IMR-90 (cell line): ENCODE results near the gene E2F3. TPM values are rescaled to one million over a fixed set of nuclear protein-coding genes. Genes with fewer than 3 reads are reported as not detected.

Source experiments
- ATAC-seq: fragments of 200-7000 bp; cut with Tn5 transposase; 2 replicates; pipeline ENCODE4 v1.9.1; 2020; ENCODE audit warnings: low read depth, mild to moderate bottlenecking, moderate library complexity
- BruUV-seq: library from RNA; stranded (reverse); fragments of 400-500 nt; replicated peaks from 2 replicates; lab custom pipeline; 2021; lab: Mats Ljungman, UMichigan
- CTCF ChIA-PET: fragments of 300-600 bp; formaldehyde crosslinking; extraction: SDS; loops from one replicate; lab custom pipeline; 2021; ENCODE audit warnings: antibody characterized with exemption; lab: Yijun Ruan, JAX
- POLR2A ChIA-PET: fragments of 300-600 bp; sonication (Branson Sonifier 250); formaldehyde crosslinking; loops from one replicate; lab custom pipeline; 2022; ENCODE audit warnings: antibody characterized with exemption; ENCODE audit not compliant: unreplicated experiment; lab: Charles Lee
- DNase-seq: peaks from one replicate; pipeline ENCODE4 v3.0.0; 2013
- H2AFZ ChIP-seq: replicated peaks from 2 replicates; pipeline ENCODE3; 2013; ENCODE audit warnings: low read length, mild to moderate bottlenecking; ENCODE audit not compliant: poor library complexity
- H2AK5ac ChIP-seq: 2 replicates; pipeline ENCODE4 v1.6.1; 2013; ENCODE audit warnings: low read depth, low read length, inconsistent platforms
- H2AK9ac ChIP-seq: replicated peaks from 2 replicates; pipeline ENCODE3; 2013; ENCODE audit warnings: mild to moderate bottlenecking, low read depth, low read length, moderate library complexity; ENCODE audit not compliant: poor library complexity
- H2BK120ac ChIP-seq: 2 replicates; pipeline ENCODE4 v1.6.1; 2013; ENCODE audit warnings: low read depth, low read length, inconsistent platforms
- H2BK15ac ChIP-seq: 3 replicates; pipeline ENCODE4 v1.6.1; 2013; ENCODE audit warnings: low read depth, low read length, inconsistent platforms
- H2BK20ac ChIP-seq: 2 replicates; pipeline ENCODE4 v1.6.1; 2013; ENCODE audit warnings: low read depth, mild to moderate bottlenecking, inconsistent platforms, low read length, moderate library complexity
- H2BK5ac ChIP-seq: 2 replicates; pipeline ENCODE4 v1.6.1; 2013; ENCODE audit warnings: mild to moderate bottlenecking, low read depth, low read length, inconsistent platforms; ENCODE audit not compliant: poor library complexity, severe bottlenecking
- H3K14ac ChIP-seq: replicated peaks from 2 replicates; pipeline ENCODE4 v1.6.1; 2013; ENCODE audit warnings: low read depth, low read length, inconsistent platforms
- H3K18ac ChIP-seq: 2 replicates; pipeline ENCODE4 v1.6.1; 2013; ENCODE audit warnings: low read depth, low read length, control low read depth
- H3K23ac ChIP-seq: 2 replicates; pipeline ENCODE4 v1.6.1; 2013; ENCODE audit warnings: low read depth, low read length, inconsistent platforms
- H3K27ac ChIP-seq: 2 replicates; pipeline ENCODE4 v1.5.1; 2013; ENCODE audit warnings: mild to moderate bottlenecking, control low read depth, low read length; ENCODE audit not compliant: insufficient read depth
- H3K27me3 ChIP-seq: 2 replicates; pipeline ENCODE4 v1.6.1; 2013; ENCODE audit warnings: low read length; ENCODE audit not compliant: control insufficient read depth, insufficient read depth
- H3K36me3 ChIP-seq: 2 replicates; pipeline ENCODE4 v1.6.1; 2013; ENCODE audit warnings: low read length, mixed read lengths; ENCODE audit not compliant: control insufficient read depth, insufficient read depth
- H3K4ac ChIP-seq: 2 replicates; pipeline ENCODE4 v1.6.1; 2013; ENCODE audit warnings: low read depth, low read length, inconsistent platforms
- H3K4me1 ChIP-seq: 2 replicates; pipeline ENCODE4 v1.6.1; 2013; ENCODE audit warnings: low read length, mixed read lengths; ENCODE audit not compliant: control insufficient read depth, insufficient read depth
- H3K4me2 ChIP-seq: 2 replicates; pipeline ENCODE4 v1.6.1; 2013; ENCODE audit warnings: low read depth, mild to moderate bottlenecking, control low read depth, low read length, moderate library complexity
- H3K4me3 ChIP-seq: 2 replicates; pipeline ENCODE4 v1.5.1; 2013; ENCODE audit warnings: low read depth, mild to moderate bottlenecking, control low read depth, low read length, moderate library complexity; ENCODE audit not compliant: insufficient read depth
- H3K56ac ChIP-seq: 2 replicates; pipeline ENCODE4 v1.6.1; 2013; ENCODE audit warnings: low read length, inconsistent platforms; ENCODE audit not compliant: insufficient read depth; ENCODE audit errors: extremely low read depth
- H3K79me1 ChIP-seq, 2 experiments: 2 replicates each; pipeline ENCODE4 v1.6.1; 2013; ENCODE audit warnings: low read length in 2 of 2, inconsistent platforms in 1 of 2, low read depth in 1 of 2
- H3K9ac ChIP-seq: 2 replicates; pipeline ENCODE4 v1.6.1; 2013; ENCODE audit warnings: low read depth, low read length, control low read depth
- H3K9me1 ChIP-seq: 2 replicates; pipeline ENCODE4 v1.6.1; 2013; ENCODE audit warnings: low read length, inconsistent platforms; ENCODE audit not compliant: insufficient read depth
- H3K9me3 ChIP-seq: 2 replicates; pipeline ENCODE4 v1.6.1; 2013; ENCODE audit warnings: low read length; ENCODE audit not compliant: control insufficient read depth, insufficient read depth
- H4K20me1 ChIP-seq: 2 replicates; pipeline ENCODE4 v1.6.1; 2013; ENCODE audit warnings: low read length, inconsistent platforms; ENCODE audit not compliant: insufficient read depth
- H4K5ac ChIP-seq: 2 replicates; pipeline ENCODE4 v1.6.1; 2013; ENCODE audit warnings: mild to moderate bottlenecking, low read depth, low read length, control low read depth
- H4K8ac ChIP-seq, 2 experiments: 2 replicates each; pipeline ENCODE4 v1.6.1; 2013; ENCODE audit warnings: low read depth in 2 of 2, low read length in 2 of 2, control low read depth in 1 of 2, inconsistent platforms in 1 of 2
- H4K91ac ChIP-seq: 2 replicates; pipeline ENCODE4 v1.6.1; 2013; ENCODE audit warnings: low read depth, low read length, inconsistent platforms; ENCODE audit not compliant: insufficient read depth
- BHLHE40 ChIP-seq: fragments of 150-350 bp; IDR thresholded peaks from 2 replicates; pipeline ENCODE4 v1.6.1; 2016; ENCODE audit warnings: mild to moderate bottlenecking, low read depth, low read length
- CEBPB ChIP-seq: IDR thresholded peaks from 2 replicates; pipeline ENCODE4 v1.6.1; 2012; ENCODE audit warnings: low read depth, low read length, improper control_type of control experiment
- CHD1 ChIP-seq: IDR thresholded peaks from 2 replicates; pipeline ENCODE4 v1.6.1; 2012; ENCODE audit warnings: low read depth, low read length, improper control_type of control experiment
- CTCF ChIP-seq: conservative IDR thresholded peaks from 2 replicates; pipeline ENCODE4 v1.5.1; 2012; ENCODE audit warnings: mild to moderate bottlenecking, low read depth, low read length, improper control_type of control experiment
- ELK1 ChIP-seq: fragments of 150-350 bp; IDR thresholded peaks from 2 replicates; pipeline ENCODE4 v1.6.1; 2016; ENCODE audit warnings: low read depth, mild to moderate bottlenecking, low read length, moderate library complexity, borderline replicate concordance
- FOS ChIP-seq: fragments of 150-350 bp; IDR thresholded peaks from 2 replicates; pipeline ENCODE4 v1.6.1; 2016; ENCODE audit warnings: low read depth, low read length
- MAFK ChIP-seq: IDR thresholded peaks from 2 replicates; pipeline ENCODE4 v1.6.1; 2012; ENCODE audit warnings: low read depth, low read length, improper control_type of control experiment
- MAZ ChIP-seq: IDR thresholded peaks from 2 replicates; pipeline ENCODE4 v1.6.1; 2012; ENCODE audit warnings: low read depth, mild to moderate bottlenecking, low read length, improper control_type of control experiment, moderate library complexity, borderline replicate concordance
- MXI1 ChIP-seq: IDR thresholded peaks from 2 replicates; pipeline ENCODE4 v1.6.1; 2012; ENCODE audit warnings: low read depth, mild to moderate bottlenecking, low read length, moderate library complexity, borderline replicate concordance
- NFE2L2 ChIP-seq: fragments of 150-350 bp; IDR thresholded peaks from 2 replicates; pipeline ENCODE4 v1.6.1; 2016; ENCODE audit warnings: low read depth, mild to moderate bottlenecking, low read length
- POLR2A ChIP-seq: IDR thresholded peaks from 2 replicates; pipeline ENCODE4 v1.6.1; 2012; ENCODE audit warnings: mild to moderate bottlenecking, low read depth, low read length
- RAD21 ChIP-seq: IDR thresholded peaks from 2 replicates; pipeline ENCODE4 v1.6.1; 2012; ENCODE audit warnings: low read length, improper control_type of control experiment
- RCOR1 ChIP-seq: IDR thresholded peaks from 2 replicates; pipeline ENCODE4 v1.6.1; 2012; ENCODE audit warnings: mild to moderate bottlenecking, low read length, improper control_type of control experiment; ENCODE audit not compliant: insufficient replicate concordance
- RFX5 ChIP-seq: IDR thresholded peaks from 2 replicates; pipeline ENCODE4 v1.8.0; 2012; ENCODE audit warnings: low read depth, mild to moderate bottlenecking, low read length, moderate library complexity
- SMC3 ChIP-seq: fragments of 150-350 bp; IDR thresholded peaks from 2 replicates; pipeline ENCODE4 v1.6.1; 2016; ENCODE audit warnings: low read depth, mild to moderate bottlenecking, antibody characterized with exemption, low read length, moderate library complexity
- USF2 ChIP-seq: fragments of 150-350 bp; IDR thresholded peaks from 2 replicates; pipeline ENCODE4 v1.6.1; 2017; ENCODE audit warnings: mild to moderate bottlenecking, antibody characterized with exemption, low read length, low read depth
- WGBS, 2 experiments: methylation state at CpG; one replicate each; pipeline versions ENCODE4 v1.1.5 to v1.1.7; 2013; ENCODE audit warnings: missing lambda C conversion rate in 2 of 2; ENCODE audit not compliant: insufficient read length in 1 of 2; ENCODE audit errors: extremely low coverage in 2 of 2; 5-methylcytosine and 5-hydroxymethylcytosine counted together
- dilution Hi-C: fragments of 300-500 bp; cut with HindIII; formaldehyde crosslinking; loops from one replicate; pipeline ENCODE4 v1.14.3; 2018; ENCODE audit warnings: low sequenced_read_pairs; ENCODE audit not compliant: unreplicated experiment
- in situ Hi-C: fragments of 300-500 bp; cut with MboI; formaldehyde crosslinking; loops from 3 replicates; pipeline ENCODE4 v1.14.3; 2019; ENCODE audit warnings: low sequenced_read_pairs, inconsistent platforms, mixed read lengths
- intact Hi-C: fragments of 100-400 bp; cut with micrococcal nuclease; formaldehyde crosslinking; loops from 2 replicates; pipeline ENCODE4 v1.10.0; 2022
- polyA plus RNA-seq, 3 experiments: library from polyadenylated mRNA; depleted of rRNA; stranded (reverse); fragments of >200 nt; gene quantifications; 2 replicates each; pipeline ENCODE4 v1.2.3, GENCODE V29; 2012; ENCODE audit warnings: low replicate concordance in 1 of 3
- total RNA-seq: library from RNA; depleted of rRNA; stranded (reverse); fragments of >200 nt; gene quantifications from 2 replicates; pipeline ENCODE4 v1.2.3, GENCODE V29; 2012

The E2F3 gene
- total and polyA plus RNA-seq, 2 of the 4 experiments (the other 2 are of a cell fraction): 2.3 to 8.2 TPM

- H3K14ac ChIP-seq: no peak overlapping the region
- no peak overlapping the region for H3K27ac ChIP-seq
- ChIA-PET CTCF (no interaction called here), POLR2A (no interaction called here)
- no peak overlapping the region for H2AK5ac ChIP-seq
- peaks cover 4% of the 10 kb centered on the region; the same call in 1 of the 2 replicates for H3K4me1 ChIP-seq
- H2AFZ ChIP-seq: no peak overlapping the region
- H3K4ac ChIP-seq: no peak overlapping the region
- dilution Hi-C loops: no loop called here
- peaks cover 9% of the 10 kb centered on the region for H3K36me3 ChIP-seq
- H3K4me3 ChIP-seq: no peak overlapping the region
- no peak overlapping the region for H2AK9ac ChIP-seq
- no peak overlapping the region for H2BK5ac ChIP-seq
- peaks cover 5% of the 10 kb centered on the region; the same call in 1 of the 2 replicates for H3K9me1 ChIP-seq
- H3K9me3 ChIP-seq: no peaks in the 10 kb centered on the region
- no TSS peak for BruUV-seq
- no peak overlapping the region for H2BK20ac ChIP-seq
- in situ Hi-C loops: no loop called here
- no peak overlapping the region for H3K56ac ChIP-seq
- no peak overlapping the region for H4K8ac ChIP-seq
- H4K5ac ChIP-seq: no peak overlapping the region
- TF ChIP-seq MAZ: no peak
- no peak for TF ChIP-seq CHD1
- TF ChIP-seq MXI1: no peak
- no peak for TF ChIP-seq ELK1
- no peak for TF ChIP-seq RAD21
- TF ChIP-seq SMC3: no peak
- TF ChIP-seq CEBPB: no peak
- TF ChIP-seq NFE2L2: no peak
- TF ChIP-seq CTCF: no peak
- TF ChIP-seq FOS: no peak
- no peak for TF ChIP-seq POLR2A
- no peak for TF ChIP-seq RCOR1
- TF ChIP-seq RFX5: no peak
- no peak for TF ChIP-seq BHLHE40
- TF ChIP-seq MAFK: no peak
- no peak for TF ChIP-seq USF2
- ATAC-seq: no peak
- no peak overlapping the region for H2BK120ac ChIP-seq
- H2BK15ac ChIP-seq: no peak overlapping the region
- H3K79me1 ChIP-seq: peaks cover 35 to 64% of the 10 kb centered on the region in 2 experiments
- H3K23ac ChIP-seq: no peak overlapping the region
- peaks cover 56% of the 10 kb centered on the region for H4K20me1 ChIP-seq
- H3K27me3 ChIP-seq: no peaks in the 10 kb centered on the region
- H3K4me2 ChIP-seq: no peak overlapping the region
- DNase-seq: no peak
- WGBS, 2 experiments: no CpG with 5 or more reads among the region's 3 CpGs
- no peak overlapping the region for H4K91ac ChIP-seq
- intact Hi-C loops: no loop called here
- H3K18ac ChIP-seq: no peak overlapping the region
- H3K9ac ChIP-seq: no peak overlapping the region
Measured at GRCh38 chr6:20439558-20439957, 37.9 kb downstream of the E2F3 start.
